Esophagus squamous epithelium (tissue), 4 donors: Measurements from ENCODE around the gene ENPP7.

Experiments
- CTCF ChIP-seq, 6 experiments: fragments of 450-650 bp in 4 of 6; fragments of 200-600 bp in 2 of 6; sonication (generic) in 2 of 6; IDR thresholded peaks; one replicate each; pipeline ENCODE4 v1.5.1; 2016 to 2019; ENCODE audit warnings: antibody characterized with exemption in 6 of 6, mild to moderate bottlenecking in 4 of 6, moderate library complexity in 4 of 6
- POLR2A ChIP-seq, 4 donors: fragments of 450-650 bp; IDR thresholded peaks; one replicate each; pipeline ENCODE4 v1.6.1; 2017; ENCODE audit warnings: antibody characterized with exemption in 4 of 4, mild to moderate bottlenecking in 4 of 4, moderate library complexity in 3 of 4

GRCh38 chr17:79695797-79696609 is 34.7 kb upstream of the ENPP7 start:
- TF ChIP-seq CTCF (IDR thresholded peaks at IDR 0.05) = no peak
- no peak for TF ChIP-seq POLR2A (IDR thresholded peaks at IDR 0.05)
